HepG2 (cell line): ENCODE measurements around the gene CYB5B. TPM values are rescaled to one million over a fixed set of nuclear protein-coding genes. Genes with fewer than 3 reads are reported as not detected.
A peak's percentile ranks its signal among the peaks of the same experiment; 100 is the strongest.

Experiments used
- KDM4B ChIP-seq: sonication (generic); formaldehyde crosslinking; IDR thresholded peaks from 2 replicates; pipeline ENCODE4 v1.4.0; 2020; ENCODE audit warnings: missing genetic modification reagents
- POLR2AphosphoS5 ChIP-seq: IDR thresholded peaks from 2 replicates; pipeline ENCODE4 v1.6.1; 2012; ENCODE audit warnings: low read depth, low read length
- TOE1 ChIP-seq: sonication (generic); formaldehyde crosslinking; IDR thresholded peaks from 2 replicates; pipeline ENCODE4 v1.4.0; 2020; ENCODE audit warnings: mild to moderate bottlenecking, missing genetic modification reagents
- ZBTB42 ChIP-seq: sonication (generic); formaldehyde crosslinking; IDR thresholded peaks from 2 replicates; pipeline ENCODE4 v1.5.0; 2020; ENCODE audit warnings: mild to moderate bottlenecking, missing genetic modification reagents
- ZBTB7A ChIP-seq: sonication (generic); formaldehyde crosslinking; IDR thresholded peaks from 2 replicates; pipeline ENCODE4 v1.8.0; 2022; ENCODE audit warnings: mild to moderate bottlenecking, missing genetic modification reagents
- ZNF446 ChIP-seq: sonication (generic); formaldehyde crosslinking; IDR thresholded peaks from 2 replicates; pipeline ENCODE4 v1.5.0; 2020; ENCODE audit warnings: mild to moderate bottlenecking, missing genetic modification reagents
- ZNF503 ChIP-seq: sonication (generic); formaldehyde crosslinking; IDR thresholded peaks from 2 replicates; pipeline ENCODE4 v1.4.0; 2020; ENCODE audit warnings: missing genetic modification reagents
- ZNF577 ChIP-seq: sonication (generic); formaldehyde crosslinking; IDR thresholded peaks from 2 replicates; pipeline ENCODE4 v1.4.0; 2020; ENCODE audit warnings: mild to moderate bottlenecking, low read depth, missing genetic modification reagents, borderline replicate concordance
- ZNF589 ChIP-seq: sonication (generic); formaldehyde crosslinking; conservative IDR thresholded peaks from 2 replicates; pipeline ENCODE4 v1.8.0; 2022; ENCODE audit warnings: mild to moderate bottlenecking, moderate library complexity, missing genetic modification reagents
- ZNF772 ChIP-seq: sonication (generic); formaldehyde crosslinking; IDR thresholded peaks from 2 replicates; pipeline ENCODE4 v1.5.0; 2020; ENCODE audit warnings: mild to moderate bottlenecking, missing genetic modification reagents
- polyA plus RNA-seq, 8 experiments: library from polyadenylated mRNA; depleted of rRNA in 3 of 8; stranded (reverse) in 7 of 8; unstranded in 1 of 8; fragments of >200 nt; fragmentation: Illumina TruSeq in 4 of 8; extraction: Trizol in 4 of 8; gene quantifications; 2 replicates each; pipeline versions ENCODE4 v1.2.1 to v1.2.3, GENCODE V29; 2011 to 2016; ENCODE audit warnings: low read depth in 4 of 8, missing spikeins in 1 of 8, mixed read lengths in 1 of 8; ENCODE audit not compliant: insufficient read depth in 1 of 8
- total RNA-seq, 5 experiments: library from RNA; depleted of rRNA; stranded (reverse); fragments of >200 nt; fragmentation: Illumina TruSeq; extraction: Trizol; gene quantifications; 2 replicates each; pipeline ENCODE4 v1.2.3, GENCODE V29; 2016; ENCODE audit warnings: low read depth in 1 of 5
- TF ChIP-seq, protein P1 (sequence below): IDR thresholded peaks from 2 replicates; pipeline ENCODE4 v1.6.1; 2018; ENCODE audit warnings: missing genetic modification reagents
- TF ChIP-seq, protein P2 (sequence below): sonication (generic); formaldehyde crosslinking; IDR thresholded peaks from 2 replicates; pipeline ENCODE4 v1.5.1; 2020; ENCODE audit warnings: missing genetic modification reagents, mild to moderate bottlenecking, borderline replicate concordance
- TF ChIP-seq, protein P3 (sequence below): IDR thresholded peaks from 2 replicates; pipeline ENCODE4 v1.6.1; 2016; ENCODE audit warnings: low read depth, missing genetic modification reagents, missing compliant biosample characterization
- TF ChIP-seq, protein P4 (sequence below): IDR thresholded peaks from 2 replicates; pipeline ENCODE4 v1.6.1; 2016

Gene CYB5B
- total and polyA plus RNA-seq, 2 of the 13 experiments (the other 11 are each of a cell fraction or from before 2014, with no cell fraction given) = 234 to 432 TPM

DNA sequence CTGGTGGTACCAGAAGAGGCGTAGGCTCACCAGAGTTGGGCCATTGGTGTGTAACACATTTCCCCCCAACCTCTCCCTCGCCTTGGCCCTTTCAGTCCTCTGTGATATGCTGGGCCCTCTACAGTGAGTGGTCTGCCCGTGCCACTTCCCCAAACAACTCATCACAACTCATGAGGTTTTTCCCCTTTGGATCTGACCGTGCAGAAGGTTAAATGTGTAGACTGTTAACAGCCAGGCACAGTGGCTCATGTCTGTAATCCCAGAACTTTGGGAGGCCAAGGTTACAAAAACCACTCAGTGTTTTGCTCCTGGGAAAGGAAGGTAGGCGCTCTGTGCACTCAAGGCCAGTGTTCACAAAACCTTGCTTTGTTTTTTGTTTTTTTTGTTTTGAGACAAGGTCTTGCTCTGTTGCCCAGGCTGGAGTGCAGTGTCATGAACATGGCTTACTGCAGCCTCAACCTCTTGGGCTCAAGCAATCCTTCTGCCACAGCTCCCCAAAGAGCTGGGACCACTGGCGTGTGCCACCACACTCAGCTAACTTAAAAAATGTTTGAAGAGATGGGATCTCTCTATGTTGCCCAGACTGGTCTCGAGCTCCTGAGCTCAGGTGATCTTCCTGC lies 11.3 kb upstream of the CYB5B start (continued):
- TF ChIP-seq ZNF503 (CRISPR knock-in tag) (0 out of 2 replicates have a peak, but pooled peaks have one; percentile 21), ZBTB42 (CRISPR knock-in tag) (no peak), POLR2AphosphoS5 (no peak), KDM4B (CRISPR knock-in tag) (no peak), ZNF577 (CRISPR knock-in tag) (no peak), ZNF772 (peak; percentile 4; the same call in 1 of the 2 replicates), ZNF446 (CRISPR knock-in tag) (no peak), ZNF589 (CRISPR knock-in tag) (no peak), TOE1 (CRISPR knock-in tag) (no peak), ZBTB7A (CRISPR knock-in tag) (no peak)
- TF ChIP-seq, protein P1, sequence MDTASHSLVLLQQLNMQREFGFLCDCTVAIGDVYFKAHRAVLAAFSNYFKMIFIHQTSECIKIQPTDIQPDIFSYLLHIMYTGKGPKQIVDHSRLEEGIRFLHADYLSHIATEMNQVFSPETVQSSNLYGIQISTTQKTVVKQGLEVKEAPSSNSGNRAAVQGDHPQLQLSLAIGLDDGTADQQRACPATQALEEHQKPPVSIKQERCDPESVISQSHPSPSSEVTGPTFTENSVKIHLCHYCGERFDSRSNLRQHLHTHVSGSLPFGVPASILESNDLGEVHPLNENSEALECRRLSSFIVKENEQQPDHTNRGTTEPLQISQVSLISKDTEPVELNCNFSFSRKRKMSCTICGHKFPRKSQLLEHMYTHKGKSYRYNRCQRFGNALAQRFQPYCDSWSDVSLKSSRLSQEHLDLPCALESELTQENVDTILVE (CRISPR knock-in tag) = no peak
- TF ChIP-seq, protein P2, sequence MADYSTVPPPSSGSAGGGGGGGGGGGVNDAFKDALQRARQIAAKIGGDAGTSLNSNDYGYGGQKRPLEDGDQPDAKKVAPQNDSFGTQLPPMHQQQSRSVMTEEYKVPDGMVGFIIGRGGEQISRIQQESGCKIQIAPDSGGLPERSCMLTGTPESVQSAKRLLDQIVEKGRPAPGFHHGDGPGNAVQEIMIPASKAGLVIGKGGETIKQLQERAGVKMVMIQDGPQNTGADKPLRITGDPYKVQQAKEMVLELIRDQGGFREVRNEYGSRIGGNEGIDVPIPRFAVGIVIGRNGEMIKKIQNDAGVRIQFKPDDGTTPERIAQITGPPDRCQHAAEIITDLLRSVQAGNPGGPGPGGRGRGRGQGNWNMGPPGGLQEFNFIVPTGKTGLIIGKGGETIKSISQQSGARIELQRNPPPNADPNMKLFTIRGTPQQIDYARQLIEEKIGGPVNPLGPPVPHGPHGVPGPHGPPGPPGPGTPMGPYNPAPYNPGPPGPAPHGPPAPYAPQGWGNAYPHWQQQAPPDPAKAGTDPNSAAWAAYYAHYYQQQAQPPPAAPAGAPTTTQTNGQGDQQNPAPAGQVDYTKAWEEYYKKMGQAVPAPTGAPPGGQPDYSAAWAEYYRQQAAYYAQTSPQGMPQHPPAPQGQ (CRISPR knock-in tag) = 0 out of 2 replicates have a peak, but pooled peaks have one; percentile 24
- TF ChIP-seq, protein P3, sequence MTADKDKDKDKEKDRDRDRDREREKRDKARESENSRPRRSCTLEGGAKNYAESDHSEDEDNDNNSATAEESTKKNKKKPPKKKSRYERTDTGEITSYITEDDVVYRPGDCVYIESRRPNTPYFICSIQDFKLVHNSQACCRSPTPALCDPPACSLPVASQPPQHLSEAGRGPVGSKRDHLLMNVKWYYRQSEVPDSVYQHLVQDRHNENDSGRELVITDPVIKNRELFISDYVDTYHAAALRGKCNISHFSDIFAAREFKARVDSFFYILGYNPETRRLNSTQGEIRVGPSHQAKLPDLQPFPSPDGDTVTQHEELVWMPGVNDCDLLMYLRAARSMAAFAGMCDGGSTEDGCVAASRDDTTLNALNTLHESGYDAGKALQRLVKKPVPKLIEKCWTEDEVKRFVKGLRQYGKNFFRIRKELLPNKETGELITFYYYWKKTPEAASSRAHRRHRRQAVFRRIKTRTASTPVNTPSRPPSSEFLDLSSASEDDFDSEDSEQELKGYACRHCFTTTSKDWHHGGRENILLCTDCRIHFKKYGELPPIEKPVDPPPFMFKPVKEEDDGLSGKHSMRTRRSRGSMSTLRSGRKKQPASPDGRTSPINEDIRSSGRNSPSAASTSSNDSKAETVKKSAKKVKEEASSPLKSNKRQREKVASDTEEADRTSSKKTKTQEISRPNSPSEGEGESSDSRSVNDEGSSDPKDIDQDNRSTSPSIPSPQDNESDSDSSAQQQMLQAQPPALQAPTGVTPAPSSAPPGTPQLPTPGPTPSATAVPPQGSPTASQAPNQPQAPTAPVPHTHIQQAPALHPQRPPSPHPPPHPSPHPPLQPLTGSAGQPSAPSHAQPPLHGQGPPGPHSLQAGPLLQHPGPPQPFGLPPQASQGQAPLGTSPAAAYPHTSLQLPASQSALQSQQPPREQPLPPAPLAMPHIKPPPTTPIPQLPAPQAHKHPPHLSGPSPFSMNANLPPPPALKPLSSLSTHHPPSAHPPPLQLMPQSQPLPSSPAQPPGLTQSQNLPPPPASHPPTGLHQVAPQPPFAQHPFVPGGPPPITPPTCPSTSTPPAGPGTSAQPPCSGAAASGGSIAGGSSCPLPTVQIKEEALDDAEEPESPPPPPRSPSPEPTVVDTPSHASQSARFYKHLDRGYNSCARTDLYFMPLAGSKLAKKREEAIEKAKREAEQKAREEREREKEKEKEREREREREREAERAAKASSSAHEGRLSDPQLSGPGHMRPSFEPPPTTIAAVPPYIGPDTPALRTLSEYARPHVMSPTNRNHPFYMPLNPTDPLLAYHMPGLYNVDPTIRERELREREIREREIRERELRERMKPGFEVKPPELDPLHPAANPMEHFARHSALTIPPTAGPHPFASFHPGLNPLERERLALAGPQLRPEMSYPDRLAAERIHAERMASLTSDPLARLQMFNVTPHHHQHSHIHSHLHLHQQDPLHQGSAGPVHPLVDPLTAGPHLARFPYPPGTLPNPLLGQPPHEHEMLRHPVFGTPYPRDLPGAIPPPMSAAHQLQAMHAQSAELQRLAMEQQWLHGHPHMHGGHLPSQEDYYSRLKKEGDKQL = peak; percentile 33; the same call in 1 of the 2 replicates
- TF ChIP-seq, protein P4, sequence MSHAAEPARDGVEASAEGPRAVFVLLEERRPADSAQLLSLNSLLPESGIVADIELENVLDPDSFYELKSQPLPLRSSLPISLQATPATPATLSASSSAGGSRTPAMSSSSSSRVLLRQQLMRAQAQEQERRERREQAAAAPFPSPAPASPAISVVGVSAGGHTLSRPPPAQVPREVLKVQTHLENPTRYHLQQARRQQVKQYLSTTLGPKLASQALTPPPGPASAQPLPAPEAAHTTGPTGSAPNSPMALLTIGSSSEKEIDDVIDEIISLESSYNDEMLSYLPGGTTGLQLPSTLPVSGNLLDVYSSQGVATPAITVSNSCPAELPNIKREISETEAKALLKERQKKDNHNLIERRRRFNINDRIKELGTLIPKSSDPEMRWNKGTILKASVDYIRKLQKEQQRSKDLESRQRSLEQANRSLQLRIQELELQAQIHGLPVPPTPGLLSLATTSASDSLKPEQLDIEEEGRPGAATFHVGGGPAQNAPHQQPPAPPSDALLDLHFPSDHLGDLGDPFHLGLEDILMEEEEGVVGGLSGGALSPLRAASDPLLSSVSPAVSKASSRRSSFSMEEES (CRISPR knock-in tag) = peak; percentile 19; the same call in 1 of the 2 replicates
